K562 (cell line): ENCODE measurements around the gene WFDC11. TPM values are rescaled to one million over a fixed set of nuclear protein-coding genes. Genes with fewer than 3 reads are reported as not detected.

Experiments used
- ATAC-seq: fragments of 200-7000 bp; cut with Tn5 transposase; 3 replicates; pipeline ENCODE4 v1.9.1; 2020; ENCODE audit warnings: moderate library complexity
- BruUV-seq: library from RNA; stranded (reverse); fragments of 400-500 nt; replicated peaks from 2 replicates; lab custom pipeline; 2021; lab: Mats Ljungman, UMichigan
- CTCF ChIA-PET: fragments of 300-600 bp; formaldehyde crosslinking; extraction: SDS; loops from one replicate; lab custom pipeline; 2021; ENCODE audit warnings: low intra/inter-chr PET ratio; lab: Yijun Ruan, JAX
- POLR2A ChIA-PET: fragments of 300-600, 350-650 bp; sonication (Branson Sonifier 250); formaldehyde crosslinking; extraction: SDS; loops from one replicate; lab custom pipeline; 2021; ENCODE audit warnings: antibody characterized with exemption, inconsistent platforms; lab: Yijun Ruan, JAX
- DNase-seq, 4 experiments: peaks; one replicate each; pipeline versions ENCODE4 v3.0.0 to v3.0.0-alpha.2; 2011 to 2018; ENCODE audit warnings: low spot score in 3 of 4, mixed read lengths in 3 of 4; ENCODE audit errors: extremely low read depth in 1 of 4
- FAIRE-seq: peaks from 2 replicates; lab custom pipeline; 2011; peaks lifted over from hg19 to GRCh38; lab: Jason Lieb, UNC
- H2AFZ ChIP-seq: 2 replicates; pipeline ENCODE4 v1.6.0; 2011; ENCODE audit warnings: low read depth, low read length, control low read depth, inconsistent platforms
- H3K27ac ChIP-seq: fragments of 200-600 bp; 3 replicates; pipeline ENCODE4 v1.8.0; 2011; ENCODE audit warnings: low read depth, mild to moderate bottlenecking, control low read depth, inconsistent platforms, low read length, moderate library complexity, mixed read lengths; ENCODE audit errors: extremely low read depth
- H3K27me3 ChIP-seq, 2 experiments: fragments of 300-600 bp in 1 of 2; 2 replicates in 1 of 2; 3 replicates in 1 of 2; pipeline versions ENCODE4 v1.6.0 to v1.8.0; 2011; ENCODE audit warnings: inconsistent platforms in 2 of 2, low read length in 2 of 2, mild to moderate bottlenecking in 1 of 2, mixed read lengths in 1 of 2, moderate library complexity in 1 of 2; ENCODE audit not compliant: control insufficient read depth in 2 of 2, insufficient read depth in 2 of 2
- H3K36me3 ChIP-seq: fragments of 300-600 bp; 3 replicates; pipeline ENCODE4 v1.8.0; 2011; ENCODE audit warnings: mild to moderate bottlenecking, low read length, inconsistent platforms; ENCODE audit not compliant: control insufficient read depth, insufficient read depth
- H3K4me1 ChIP-seq, 2 experiments: fragments of 200-600 bp in 1 of 2; replicated peaks in 1 of 2; 2 replicates in 1 of 2; 3 replicates in 1 of 2; pipeline versions ENCODE4 v1.5.1 to v1.8.0; 2011; ENCODE audit warnings: inconsistent platforms in 2 of 2, low read length in 2 of 2, mild to moderate bottlenecking in 1 of 2, mixed read lengths in 1 of 2, moderate library complexity in 1 of 2; ENCODE audit not compliant: control insufficient read depth in 2 of 2, insufficient read depth in 2 of 2
- H3K4me2 ChIP-seq: 2 replicates; pipeline ENCODE4 v1.6.1; 2011; ENCODE audit warnings: low read length, control low read depth, inconsistent platforms, mixed read lengths; ENCODE audit not compliant: insufficient read depth
- H3K4me3 ChIP-seq: fragments of 200-600 bp; sonication (generic), shearing (Covaris generic); 2 replicates; pipeline ENCODE4 v1.5.1; 2016; ENCODE audit warnings: control low read depth, inconsistent platforms
- H3K79me2 ChIP-seq: fragments of 200-600 bp; 3 replicates; pipeline ENCODE4 v1.8.0; 2011; ENCODE audit warnings: low read length, inconsistent platforms; ENCODE audit not compliant: control insufficient read depth, insufficient read depth
- H3K9ac ChIP-seq, 2 experiments: 2 replicates each; pipeline versions ENCODE4 v1.6.0 to v1.6.1; 2011; ENCODE audit warnings: low read depth in 2 of 2, low read length in 2 of 2, control low read depth in 1 of 2, inconsistent platforms in 1 of 2, mild to moderate bottlenecking in 1 of 2, mixed read lengths in 1 of 2; ENCODE audit not compliant: insufficient read depth in 1 of 2
- H3K9me1 ChIP-seq: one replicate; pipeline ENCODE4 v1.6.0; 2011; ENCODE audit warnings: inconsistent platforms, mild to moderate bottlenecking, low read length, moderate library complexity; ENCODE audit not compliant: control insufficient read depth, insufficient read depth
- H3K9me3 ChIP-seq: replicated peaks from 2 replicates; pipeline ENCODE4 v1.5.1; 2011; ENCODE audit warnings: low read depth, low read length, inconsistent platforms; ENCODE audit not compliant: control insufficient read depth, insufficient read depth
- H4K20me1 ChIP-seq: replicated peaks from 2 replicates; pipeline ENCODE4 v1.6.1; 2011; ENCODE audit warnings: low read length, inconsistent platforms, mixed read lengths; ENCODE audit not compliant: control insufficient read depth, insufficient read depth
- C11orf30 ChIP-seq: fragments of 450-650 bp; IDR thresholded peaks from 2 replicates; pipeline ENCODE4 v1.6.1; 2016; ENCODE audit warnings: low read depth, mild to moderate bottlenecking
- CEBPB ChIP-seq: fragments of 450-650 bp; IDR thresholded peaks from 2 replicates; pipeline ENCODE4 v1.6.1; 2016; ENCODE audit warnings: missing genetic modification characterization, missing compliant biosample characterization
- CEBPG ChIP-seq, 3 experiments: fragments of 200-800 bp in 1 of 3; sonication (Bioruptor generic) in 1 of 3; sonication (generic) in 1 of 3; formaldehyde crosslinking in 1 of 3; IDR thresholded peaks in 2 of 3; conservative IDR thresholded peaks in 1 of 3; 2 replicates each; pipeline versions ENCODE4 v1.6.1 to v1.8.0; 2016 to 2022; ENCODE audit warnings: missing compliant biosample characterization in 2 of 3, missing genetic modification characterization in 2 of 3, mild to moderate bottlenecking in 1 of 3, missing genetic modification reagents in 1 of 3
- CTBP1 ChIP-seq: fragments of 450-650 bp; IDR thresholded peaks from 2 replicates; pipeline ENCODE4 v1.6.1; 2016; ENCODE audit warnings: borderline replicate concordance
- EGR1 ChIP-seq: fragments of 450-650 bp; conservative IDR thresholded peaks from 2 replicates; pipeline ENCODE4 v1.6.1; 2017; ENCODE audit warnings: mild to moderate bottlenecking
- FOXK1 ChIP-seq: sonication (generic); formaldehyde crosslinking; IDR thresholded peaks from 2 replicates; pipeline ENCODE4 v1.8.0; 2022; ENCODE audit warnings: missing genetic modification reagents, mild to moderate bottlenecking, borderline replicate concordance
- GABPA ChIP-seq: fragments of 200-800 bp; sonication (Bioruptor generic); conservative IDR thresholded peaks from 2 replicates; pipeline ENCODE4 v1.6.1; 2016; ENCODE audit warnings: low read depth, missing genetic modification characterization, missing compliant biosample characterization
- HCFC1 ChIP-seq: IDR thresholded peaks from 2 replicates; pipeline ENCODE4 v1.6.1; 2012; ENCODE audit warnings: low read depth, low read length, improper control_type of control experiment
- HDAC1 ChIP-seq, 2 experiments: fragments of 450-650 bp; IDR thresholded peaks; 2 replicates each; pipeline ENCODE4 v1.6.1; 2016 to 2017; ENCODE audit warnings: inconsistent platforms in 1 of 2, mild to moderate bottlenecking in 1 of 2, moderate library complexity in 1 of 2
- MNT ChIP-seq, 2 experiments: fragments of 450-650 bp; conservative IDR thresholded peaks; 2 replicates each; pipeline ENCODE4 v1.6.1; 2017; ENCODE audit warnings: mild to moderate bottlenecking in 2 of 2, moderate library complexity in 2 of 2
- NFE2 ChIP-seq: IDR thresholded peaks from 2 replicates; pipeline ENCODE4 v1.6.1; 2014; ENCODE audit warnings: antibody characterized with exemption, low read depth
- RNF2 ChIP-seq: sonication (generic); IDR thresholded peaks from 2 replicates; pipeline ENCODE4 v1.6.1; 2016
- SREBF2 ChIP-seq: sonication (generic); formaldehyde crosslinking; IDR thresholded peaks from 2 replicates; pipeline ENCODE4 v1.4.0; 2020; ENCODE audit warnings: mild to moderate bottlenecking, missing genetic modification reagents
- SRF ChIP-seq, 2 experiments: fragments of 250-450, 450-650 bp in 1 of 2; sonication (Bioruptor Pico) in 1 of 2; sonication (generic) in 1 of 2; formaldehyde crosslinking; IDR thresholded peaks; 2 replicates each; pipeline versions ENCODE4 v1.5.0 to v1.5.1; 2020 to 2022; ENCODE audit warnings: mild to moderate bottlenecking in 1 of 2, missing genetic modification reagents in 1 of 2
- ZBTB49 ChIP-seq: sonication (generic); formaldehyde crosslinking; IDR thresholded peaks from 2 replicates; pipeline ENCODE4 v1.8.0; 2022; ENCODE audit warnings: missing genetic modification reagents, mild to moderate bottlenecking, borderline replicate concordance
- ZFP36 ChIP-seq: fragments of 150-350 bp; IDR thresholded peaks from 2 replicates; pipeline ENCODE4 v1.6.1; 2018; ENCODE audit warnings: low read length, low read depth; ENCODE audit not compliant: partially characterized antibody
- ZFX ChIP-seq: sonication (generic); formaldehyde crosslinking; IDR thresholded peaks from 2 replicates; pipeline ENCODE4 v1.8.0; 2022; ENCODE audit warnings: mild to moderate bottlenecking, missing genetic modification reagents, moderate library complexity
- ZNF134 ChIP-seq: fragments of 250-450 bp; sonication (Bioruptor Pico); conservative IDR thresholded peaks from 2 replicates; pipeline ENCODE4 v1.4.0; 2020
- ZNF277 ChIP-seq: fragments of 250-450 bp; sonication (Bioruptor Pico); IDR thresholded peaks from 2 replicates; pipeline ENCODE4 v1.8.0; 2022; ENCODE audit warnings: inconsistent platforms, mild to moderate bottlenecking, moderate library complexity, borderline replicate concordance
- WGBS: fragments of 100-300 bp; shearing (Covaris generic); methylation state at CpG from one replicate; pipeline ENCODE4 v1.1.6; 2016; ENCODE audit warnings: low coverage, mixed read lengths; ENCODE audit not compliant: insufficient coverage; ENCODE audit errors: missing lambda C conversion rate; 5-methylcytosine and 5-hydroxymethylcytosine counted together
- in situ Hi-C: fragments of 300-500 bp; cut with MboI; formaldehyde crosslinking; loops from 4 replicates; pipeline ENCODE4 v1.15.0; 2018; ENCODE audit warnings: inconsistent platforms, mixed read lengths
- intact Hi-C: fragments of 100-400 bp; cut with micrococcal nuclease; formaldehyde crosslinking; loops from 2 replicates; pipeline ENCODE4 v1.14.2; 2022
- polyA plus RNA-seq, 8 experiments: library from polyadenylated mRNA; depleted of rRNA in 4 of 8; stranded (reverse) in 5 of 8; unstranded in 3 of 8; fragments of >200 nt; fragmentation: Nextera tagmentation in 2 of 8; fragmentation: Illumina TruSeq in 1 of 8; extraction: Ambion mirVana in 2 of 8; extraction: Trizol in 1 of 8; gene quantifications; 2 replicates each; pipeline versions ENCODE4 v1.2.1 to v1.2.3, GENCODE V29; 2011 to 2014; ENCODE audit warnings: inconsistent platforms in 1 of 8, missing spikeins in 1 of 8
- total RNA-seq, 7 experiments: library from RNA; depleted of rRNA in 6 of 7; stranded (reverse); fragments of >200 nt in 6 of 7; fragmentation: Illumina TruSeq in 2 of 7; extraction: Trizol in 2 of 7; gene quantifications; 2 replicates each; pipeline versions ENCODE4 v1.2.1 to v1.2.3, GENCODE V29; 2011 to 2021; ENCODE audit warnings: low replicate concordance in 1 of 7

WFDC11 gene
- total and polyA plus RNA-seq, 9 of the 15 experiments (the other 6 are each of a cell fraction or from before 2014, with no cell fraction given) = not detected

GRCh38 chr20:45611054-45611453 is 59.0 kb downstream of the WFDC11 start:
- 2% methylated on average over 4 of the region's 4 CpGs for WGBS
- intact Hi-C loops (no loop called here), in situ Hi-C loops (no loop called here)
- DNase-seq (peak in 2 of 4 experiments; percentile 41 to 42), ATAC-seq (peak; percentile 52; the same call in 2 of the 3 replicates), FAIRE-seq (peak; percentile 67)
- Histone ChIP-seq H3K79me2 (no peaks in the 10 kb centered on the region), H3K9me1 (no peaks in the 10 kb centered on the region), H3K4me1 (no peaks in the 10 kb centered on the region; a peak in 1 of 5 replicates), H2AFZ (peak overlapping the region; percentile 35; the same call in 1 of the 2 replicates), H3K27ac (no peak overlapping the region), H3K4me3 (no peak overlapping the region), H3K27me3 (no peaks in the 10 kb centered on the region), H3K4me2 (no peak overlapping the region), H3K9me3 (no peaks in the 10 kb centered on the region), H3K36me3 (no peaks in the 10 kb centered on the region), H4K20me1 (no peaks in the 10 kb centered on the region), H3K9ac (no peak overlapping the region)
- no TSS peak for BruUV-seq
- POLR2A ChIA-PET = no interaction called here
- CTCF ChIA-PET = no interaction called here
- TF ChIP-seq CEBPB = 0 out of 2 replicates have a peak, but pooled peaks have one; percentile 16
- peak; percentile 46; the same call in 1 of the 2 replicates for TF ChIP-seq RNF2
- TF ChIP-seq EGR1 = peak; percentile 88
- no peak for TF ChIP-seq HDAC1 (IDR thresholded peaks at IDR 0.05)
- no peak for TF ChIP-seq ZNF277 (CRISPR knock-in tag)
- TF ChIP-seq ZBTB49 (CRISPR knock-in tag) = no peak
- peak; percentile 75 for TF ChIP-seq GABPA
- no peak for TF ChIP-seq ZNF134 (CRISPR knock-in tag)
- no peak for TF ChIP-seq HCFC1
- TF ChIP-seq CEBPG (CRISPR knock-in tag; IDR thresholded peaks at IDR 0.05) = no peak
- TF ChIP-seq CEBPG (tag; conservative IDR thresholded peaks at IDR 0.05 in 1 of 2, IDR thresholded peaks at IDR 0.05 in 1 of 2) = peak; percentile 7 to 57; a peak in 1 of 4 replicates
- no peak for TF ChIP-seq FOXK1 (CRISPR knock-in tag)
- no peak for TF ChIP-seq NFE2
- TF ChIP-seq C11orf30 = no peak
- TF ChIP-seq CTBP1 = no peak
- TF ChIP-seq SRF (CRISPR knock-in tag; IDR thresholded peaks at IDR 0.05) = no peak
- TF ChIP-seq MNT (conservative IDR thresholded peaks at IDR 0.05) = no peak
- no peak for TF ChIP-seq SREBF2 (CRISPR knock-in tag)
- TF ChIP-seq ZFP36 = no peak
- TF ChIP-seq ZFX (CRISPR knock-in tag) = no peak
